ENCODE data around the gene LINC01488.

LINC01488 gene

DNA sequence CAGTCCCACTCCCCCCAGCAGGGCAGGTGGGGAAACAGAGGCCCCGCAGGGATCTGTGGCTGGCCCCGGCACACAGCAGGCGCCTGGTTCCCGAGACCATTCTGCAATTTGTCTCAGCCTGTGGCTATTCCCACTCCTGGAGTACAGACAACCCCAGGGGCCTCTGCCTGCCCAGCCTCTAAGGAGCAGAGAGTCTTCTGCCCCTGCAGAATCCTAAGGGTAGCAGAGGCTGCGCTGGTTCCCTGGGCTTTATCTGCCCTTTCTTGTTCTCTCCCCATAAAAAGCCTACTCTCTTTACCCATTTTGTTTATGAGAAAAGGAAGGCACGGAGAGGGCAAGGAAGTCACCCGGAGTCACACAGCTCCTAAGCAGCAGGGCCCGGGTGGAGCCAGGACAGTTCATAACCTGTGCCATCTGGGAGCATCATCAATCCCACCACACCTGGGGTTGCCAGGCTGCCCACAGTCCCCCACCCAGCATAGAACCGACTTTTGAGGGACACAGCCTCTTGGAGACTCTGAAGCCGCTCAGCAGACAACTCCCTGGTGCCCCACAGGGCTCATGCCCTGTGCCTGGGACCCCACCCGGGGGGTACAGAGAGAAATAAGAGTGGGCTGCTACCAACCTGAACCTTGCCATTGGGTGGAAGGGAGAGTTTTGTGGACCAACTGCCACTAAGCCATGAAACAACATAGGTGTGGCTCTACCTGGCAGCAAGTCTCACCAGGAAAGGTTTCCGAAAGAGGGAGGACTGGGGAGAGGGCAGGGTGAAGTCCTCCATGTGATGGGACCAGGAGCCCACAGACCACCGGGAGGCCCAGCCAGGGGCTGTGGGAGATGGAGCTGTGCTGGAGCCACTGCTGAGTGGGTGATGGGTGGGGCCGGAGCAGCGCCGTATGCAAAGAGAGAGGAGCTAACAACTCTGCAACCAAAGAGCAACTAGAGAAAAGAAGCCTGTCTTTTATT is 17.2 kb upstream of the LINC01488 start:
- DNase-seq (ENCODE audit: low read depth, low spot score), result no peak

GRCh38 chr11:69465236-69466000 is 16.0 kb upstream of the LINC01488 start:
- no peak for DNase-seq (ENCODE audit: low read depth, low spot score)

- no peak for DNase-seq (ENCODE audit: low read depth, low spot score)
Measured at GRCh38 chr11:69466039-69466438, 15.4 kb upstream of the LINC01488 start.

DNA sequence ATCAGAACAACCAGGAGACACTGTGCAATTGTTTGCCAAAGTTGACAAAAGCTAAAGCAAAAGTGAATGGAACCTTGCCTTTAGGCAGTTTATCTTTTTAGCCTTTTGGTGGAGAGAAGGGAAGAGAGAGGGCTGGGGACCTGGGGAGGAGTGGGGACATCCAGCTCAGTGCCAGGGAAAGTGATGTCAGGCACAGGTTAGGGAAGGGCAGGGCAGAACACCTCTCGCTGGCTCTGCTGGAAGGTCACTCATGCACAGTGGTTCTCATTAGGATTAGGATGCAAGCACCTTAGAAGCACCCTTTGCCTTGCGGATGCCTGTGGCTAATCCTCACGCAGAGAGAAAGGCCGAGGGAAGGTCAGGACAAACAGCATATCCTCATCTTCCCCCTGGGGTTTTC is 14.3 kb upstream of the LINC01488 start:
- no peak for DNase-seq (ENCODE audit: low read depth, low spot score)

- DNase-seq (ENCODE audit: low read depth, low spot score), result no peak
Measured at GRCh38 chr11:69467646-69468045, 13.8 kb upstream of the LINC01488 start.

- no peak for DNase-seq (ENCODE audit: low read depth, low spot score)
Measured at GRCh38 chr11:69468221-69468620, 13.2 kb upstream of the LINC01488 start.

GRCh38 chr11:69468911-69469885 is 12.3 kb upstream of the LINC01488 start:
- no peak for DNase-seq (ENCODE audit: low read depth, low spot score)

GRCh38 chr11:69470301-69470700 is 11.2 kb upstream of the LINC01488 start:
- no peak for DNase-seq (ENCODE audit: low read depth, low spot score)

DNA sequence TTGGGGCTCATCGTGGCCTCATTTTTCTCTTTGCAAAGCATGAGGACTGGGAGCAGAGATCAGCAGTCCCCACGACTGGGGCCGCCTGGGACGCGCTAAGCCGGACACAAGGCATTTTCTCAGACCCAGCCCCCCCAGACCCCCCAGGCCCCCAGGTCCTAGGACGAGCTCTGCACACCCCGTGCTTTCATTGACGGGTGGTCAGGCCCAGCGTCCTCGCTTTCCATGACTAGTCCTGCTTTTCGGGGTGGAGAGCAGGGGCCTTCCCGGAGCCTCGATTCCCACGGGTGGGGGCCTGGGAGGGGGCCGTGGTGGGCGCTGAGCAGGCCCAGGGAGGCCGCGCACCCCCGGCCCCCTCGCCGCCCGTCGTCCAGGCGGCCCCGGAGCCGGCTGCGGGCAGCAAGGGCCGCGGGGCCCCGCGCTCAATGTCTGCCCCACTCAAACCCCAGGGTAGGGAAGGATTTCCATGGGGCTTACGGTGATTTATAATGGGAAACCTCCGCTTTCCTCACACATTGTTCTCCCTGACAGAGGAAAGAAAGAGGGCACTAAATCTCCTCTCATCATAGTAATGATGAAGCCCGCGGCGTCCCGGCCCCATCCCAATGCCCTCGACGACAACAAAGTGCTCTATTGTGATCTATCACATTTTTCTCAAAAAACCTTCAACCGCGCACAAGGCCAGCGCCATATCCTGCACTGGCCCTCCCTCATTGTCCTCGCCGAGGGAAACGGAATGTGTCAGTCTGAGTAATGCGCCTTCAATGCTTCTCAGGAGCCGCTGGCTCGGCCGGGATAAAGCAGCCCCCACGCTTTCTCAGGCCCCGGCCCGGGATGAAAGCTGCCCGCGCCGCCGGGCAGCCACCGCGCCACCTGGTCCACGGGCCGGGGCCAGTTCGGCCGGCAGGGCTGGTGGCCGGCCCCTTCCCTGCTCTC is 10.4 kb upstream of the LINC01488 start:
- DNase-seq (ENCODE audit: low read depth, low spot score), result no peak

- no peak for DNase-seq (ENCODE audit: low read depth, low spot score)
Measured at GRCh38 chr11:69471729-69472540, 9.5 kb upstream of the LINC01488 start.

DNA sequence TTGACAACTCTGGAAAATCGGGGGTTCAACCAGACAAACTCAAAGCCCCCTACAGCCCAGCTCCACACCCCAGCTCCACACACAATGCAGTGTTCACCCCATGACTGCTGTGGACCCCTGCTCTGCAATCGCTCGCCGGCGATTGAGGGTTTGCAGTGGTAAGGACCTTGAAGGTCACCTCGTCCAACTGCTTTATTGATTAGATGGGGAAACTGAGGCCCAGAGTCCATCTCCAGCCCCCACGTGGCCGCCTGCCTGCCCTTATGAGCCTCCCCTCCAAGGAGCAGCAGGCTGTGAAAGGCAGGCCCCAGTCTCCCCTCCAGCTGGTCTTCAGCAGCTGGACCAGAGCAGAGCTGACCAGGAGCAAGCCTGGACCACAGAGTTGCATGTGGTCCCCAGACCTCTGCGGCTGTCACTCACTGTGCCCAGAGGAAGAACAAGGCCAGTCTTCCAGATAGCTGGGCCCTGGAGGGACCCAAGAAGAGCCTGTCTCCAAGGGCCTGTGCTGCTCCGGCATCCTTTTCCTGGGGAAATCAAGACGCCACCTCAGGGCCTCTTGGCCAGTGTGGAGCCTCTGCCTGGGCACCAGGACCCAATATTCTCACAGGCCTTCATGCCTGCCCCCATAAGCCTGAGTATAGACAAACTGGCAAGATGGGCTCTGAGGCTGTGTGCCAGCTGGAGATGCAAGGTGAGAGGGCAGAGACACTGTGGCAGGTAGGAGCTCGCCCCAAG is 8.8 kb upstream of the LINC01488 start:
- no peak for DNase-seq (ENCODE audit: low read depth, low spot score)

DNA sequence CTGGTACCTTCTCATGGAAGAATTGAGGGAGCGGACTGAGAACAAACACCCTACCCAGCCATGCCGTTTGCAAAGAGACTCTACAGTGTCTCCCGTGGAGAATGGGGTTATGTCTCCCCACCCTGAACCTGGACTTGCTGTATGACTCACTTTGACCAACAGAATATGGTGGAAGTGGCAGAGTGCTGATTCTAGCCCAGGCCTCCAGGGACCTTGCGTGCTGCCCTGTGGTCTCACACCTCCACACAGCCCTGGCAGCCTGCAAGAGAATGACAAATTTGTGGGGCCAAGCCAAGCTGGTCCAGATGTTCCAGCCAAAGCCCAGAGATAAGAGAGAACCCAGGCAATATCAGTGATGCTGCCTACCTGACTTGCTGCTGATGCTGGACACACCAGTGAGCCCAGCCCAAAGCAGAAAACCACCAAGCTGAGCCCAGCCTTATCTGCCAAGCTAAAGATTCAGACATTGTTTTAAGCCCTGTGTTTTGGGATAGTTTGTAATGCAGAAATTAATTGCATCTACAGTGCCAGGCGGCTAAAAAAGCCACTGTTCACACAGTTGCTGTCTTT is 8.1 kb upstream of the LINC01488 start:
- DNase-seq (ENCODE audit: low read depth, low spot score), result no peak

DNA sequence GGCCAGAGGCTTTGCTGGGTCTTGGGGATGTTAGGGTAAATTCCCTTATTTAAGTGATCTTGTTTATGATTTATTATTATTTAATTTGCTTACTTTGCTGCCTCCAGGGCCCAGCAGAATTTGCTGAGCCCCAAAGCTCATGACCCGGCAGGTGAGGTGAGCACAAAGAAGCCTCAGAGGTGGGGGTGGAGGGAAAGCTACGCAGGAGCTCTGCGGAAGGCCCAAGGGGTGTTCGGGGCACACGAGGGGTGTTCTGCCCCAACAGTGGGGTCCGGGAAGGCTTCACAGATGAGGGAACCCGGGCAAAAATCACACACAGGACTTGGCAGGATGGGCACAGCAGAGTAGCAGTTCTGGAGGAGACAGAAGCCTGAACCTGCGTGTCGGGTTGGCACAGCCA is 6.7 kb upstream of the LINC01488 start:
- no peak for DNase-seq (ENCODE audit: low read depth, low spot score)

- no peak for DNase-seq (ENCODE audit: low read depth, low spot score)
Measured at GRCh38 chr11:69475141-69475865, 6.2 kb upstream of the LINC01488 start.

- no peak for DNase-seq (ENCODE audit: low read depth, low spot score)
Measured at GRCh38 chr11:69475866-69476471, 5.5 kb upstream of the LINC01488 start.

DNA sequence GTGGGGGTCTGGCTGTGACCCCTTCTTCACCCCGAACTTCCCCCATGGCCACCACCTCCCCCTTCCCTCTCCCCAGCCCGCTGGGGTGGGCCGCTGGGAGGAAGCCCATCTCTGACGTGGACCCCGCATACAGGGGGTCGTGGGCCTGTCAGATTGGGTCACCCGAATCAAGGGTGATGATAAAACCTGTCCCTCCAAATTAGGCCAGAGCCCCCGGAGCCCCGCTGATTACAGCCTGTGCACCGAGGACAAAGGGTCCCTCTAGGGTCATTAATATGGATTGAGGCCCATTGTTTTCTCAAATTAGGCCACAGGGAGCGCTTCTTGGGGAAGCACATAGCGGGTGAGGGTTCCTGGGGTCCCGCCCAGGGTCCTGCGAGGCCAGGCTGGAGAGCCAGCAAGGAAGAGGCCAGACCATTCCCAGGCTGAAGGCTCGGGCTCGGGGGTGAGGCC is 4.9 kb upstream of the LINC01488 start:
- DNase-seq (ENCODE audit: low read depth, low spot score), result no peak

GRCh38 chr11:69477086-69477485 is 4.4 kb upstream of the LINC01488 start:
- DNase-seq (ENCODE audit: low read depth, low spot score), result no peak
